IMR-90 (cell line): Measurements from ENCODE around the gene SAMM50. TPM values are rescaled to one million over a fixed set of nuclear protein-coding genes. Genes with fewer than 3 reads are reported as not detected.

Source experiments
- ATAC-seq: fragments of 200-7000 bp; cut with Tn5 transposase; 2 replicates; pipeline ENCODE4 v1.9.1; 2020; ENCODE audit warnings: low read depth, mild to moderate bottlenecking, moderate library complexity
- BruUV-seq: library from RNA; stranded (reverse); fragments of 400-500 nt; replicated peaks from 2 replicates; lab custom pipeline; 2021; lab: Mats Ljungman, UMichigan
- CTCF ChIA-PET: fragments of 300-600 bp; formaldehyde crosslinking; extraction: SDS; loops from one replicate; lab custom pipeline; 2021; ENCODE audit warnings: antibody characterized with exemption; lab: Yijun Ruan, JAX
- POLR2A ChIA-PET: fragments of 300-600 bp; sonication (Branson Sonifier 250); formaldehyde crosslinking; loops from one replicate; lab custom pipeline; 2022; ENCODE audit warnings: antibody characterized with exemption; ENCODE audit not compliant: unreplicated experiment; lab: Charles Lee
- DNase-seq: peaks from one replicate; pipeline ENCODE4 v3.0.0; 2013
- H2AFZ ChIP-seq: replicated peaks from 2 replicates; pipeline ENCODE3; 2013; ENCODE audit warnings: low read length, mild to moderate bottlenecking; ENCODE audit not compliant: poor library complexity
- H2AK5ac ChIP-seq: 2 replicates; pipeline ENCODE4 v1.6.1; 2013; ENCODE audit warnings: low read depth, low read length, inconsistent platforms
- H2AK9ac ChIP-seq: replicated peaks from 2 replicates; pipeline ENCODE3; 2013; ENCODE audit warnings: mild to moderate bottlenecking, low read depth, low read length, moderate library complexity; ENCODE audit not compliant: poor library complexity
- H2BK120ac ChIP-seq: 2 replicates; pipeline ENCODE4 v1.6.1; 2013; ENCODE audit warnings: low read depth, low read length, inconsistent platforms
- H2BK15ac ChIP-seq: 3 replicates; pipeline ENCODE4 v1.6.1; 2013; ENCODE audit warnings: low read depth, low read length, inconsistent platforms
- H2BK20ac ChIP-seq: 2 replicates; pipeline ENCODE4 v1.6.1; 2013; ENCODE audit warnings: low read depth, mild to moderate bottlenecking, inconsistent platforms, low read length, moderate library complexity
- H2BK5ac ChIP-seq: 2 replicates; pipeline ENCODE4 v1.6.1; 2013; ENCODE audit warnings: mild to moderate bottlenecking, low read depth, low read length, inconsistent platforms; ENCODE audit not compliant: poor library complexity, severe bottlenecking
- H3K14ac ChIP-seq: replicated peaks from 2 replicates; pipeline ENCODE4 v1.6.1; 2013; ENCODE audit warnings: low read depth, low read length, inconsistent platforms
- H3K18ac ChIP-seq: 2 replicates; pipeline ENCODE4 v1.6.1; 2013; ENCODE audit warnings: low read depth, low read length, control low read depth
- H3K23ac ChIP-seq: 2 replicates; pipeline ENCODE4 v1.6.1; 2013; ENCODE audit warnings: low read depth, low read length, inconsistent platforms
- H3K27ac ChIP-seq: 2 replicates; pipeline ENCODE4 v1.5.1; 2013; ENCODE audit warnings: mild to moderate bottlenecking, control low read depth, low read length; ENCODE audit not compliant: insufficient read depth
- H3K27me3 ChIP-seq: 2 replicates; pipeline ENCODE4 v1.6.1; 2013; ENCODE audit warnings: low read length; ENCODE audit not compliant: control insufficient read depth, insufficient read depth
- H3K36me3 ChIP-seq: 2 replicates; pipeline ENCODE4 v1.6.1; 2013; ENCODE audit warnings: low read length, mixed read lengths; ENCODE audit not compliant: control insufficient read depth, insufficient read depth
- H3K4ac ChIP-seq: 2 replicates; pipeline ENCODE4 v1.6.1; 2013; ENCODE audit warnings: low read depth, low read length, inconsistent platforms
- H3K4me1 ChIP-seq: 2 replicates; pipeline ENCODE4 v1.6.1; 2013; ENCODE audit warnings: low read length, mixed read lengths; ENCODE audit not compliant: control insufficient read depth, insufficient read depth
- H3K4me2 ChIP-seq: 2 replicates; pipeline ENCODE4 v1.6.1; 2013; ENCODE audit warnings: low read depth, mild to moderate bottlenecking, control low read depth, low read length, moderate library complexity
- H3K4me3 ChIP-seq: 2 replicates; pipeline ENCODE4 v1.5.1; 2013; ENCODE audit warnings: low read depth, mild to moderate bottlenecking, control low read depth, low read length, moderate library complexity; ENCODE audit not compliant: insufficient read depth
- H3K56ac ChIP-seq: 2 replicates; pipeline ENCODE4 v1.6.1; 2013; ENCODE audit warnings: low read length, inconsistent platforms; ENCODE audit not compliant: insufficient read depth; ENCODE audit errors: extremely low read depth
- H3K79me1 ChIP-seq, 2 experiments: 2 replicates each; pipeline ENCODE4 v1.6.1; 2013; ENCODE audit warnings: low read length in 2 of 2, inconsistent platforms in 1 of 2, low read depth in 1 of 2
- H3K9ac ChIP-seq: 2 replicates; pipeline ENCODE4 v1.6.1; 2013; ENCODE audit warnings: low read depth, low read length, control low read depth
- H3K9me1 ChIP-seq: 2 replicates; pipeline ENCODE4 v1.6.1; 2013; ENCODE audit warnings: low read length, inconsistent platforms; ENCODE audit not compliant: insufficient read depth
- H3K9me3 ChIP-seq: 2 replicates; pipeline ENCODE4 v1.6.1; 2013; ENCODE audit warnings: low read length; ENCODE audit not compliant: control insufficient read depth, insufficient read depth
- H4K20me1 ChIP-seq: 2 replicates; pipeline ENCODE4 v1.6.1; 2013; ENCODE audit warnings: low read length, inconsistent platforms; ENCODE audit not compliant: insufficient read depth
- H4K5ac ChIP-seq: 2 replicates; pipeline ENCODE4 v1.6.1; 2013; ENCODE audit warnings: mild to moderate bottlenecking, low read depth, low read length, control low read depth
- H4K8ac ChIP-seq, 2 experiments: 2 replicates each; pipeline ENCODE4 v1.6.1; 2013; ENCODE audit warnings: low read depth in 2 of 2, low read length in 2 of 2, control low read depth in 1 of 2, inconsistent platforms in 1 of 2
- H4K91ac ChIP-seq: 2 replicates; pipeline ENCODE4 v1.6.1; 2013; ENCODE audit warnings: low read depth, low read length, inconsistent platforms; ENCODE audit not compliant: insufficient read depth
- WGBS, 2 experiments: methylation state at CpG; one replicate each; pipeline versions ENCODE4 v1.1.5 to v1.1.7; 2013; ENCODE audit warnings: missing lambda C conversion rate in 2 of 2; ENCODE audit not compliant: insufficient read length in 1 of 2; ENCODE audit errors: extremely low coverage in 2 of 2; 5-methylcytosine and 5-hydroxymethylcytosine counted together
- dilution Hi-C: fragments of 300-500 bp; cut with HindIII; formaldehyde crosslinking; loops from one replicate; pipeline ENCODE4 v1.14.3; 2018; ENCODE audit warnings: low sequenced_read_pairs; ENCODE audit not compliant: unreplicated experiment
- in situ Hi-C: fragments of 300-500 bp; cut with MboI; formaldehyde crosslinking; loops from 3 replicates; pipeline ENCODE4 v1.14.3; 2019; ENCODE audit warnings: low sequenced_read_pairs, inconsistent platforms, mixed read lengths
- intact Hi-C: fragments of 100-400 bp; cut with micrococcal nuclease; formaldehyde crosslinking; loops from 2 replicates; pipeline ENCODE4 v1.10.0; 2022
- polyA plus RNA-seq, 3 experiments: library from polyadenylated mRNA; depleted of rRNA; stranded (reverse); fragments of >200 nt; gene quantifications; 2 replicates each; pipeline ENCODE4 v1.2.3, GENCODE V29; 2012; ENCODE audit warnings: low replicate concordance in 1 of 3
- total RNA-seq: library from RNA; depleted of rRNA; stranded (reverse); fragments of >200 nt; gene quantifications from 2 replicates; pipeline ENCODE4 v1.2.3, GENCODE V29; 2012
- TF ChIP-seq, protein P1 (sequence below): conservative IDR thresholded peaks from 2 replicates; pipeline ENCODE4 v1.5.1; 2012; ENCODE audit warnings: mild to moderate bottlenecking, low read depth, low read length, improper control_type of control experiment
- TF ChIP-seq, protein P2 (sequence below): fragments of 150-350 bp; IDR thresholded peaks from 2 replicates; pipeline ENCODE4 v1.6.1; 2017; ENCODE audit warnings: mild to moderate bottlenecking, antibody characterized with exemption, low read length, low read depth

Gene SAMM50
- total and polyA plus RNA-seq, 2 of the 4 experiments (the other 2 are of a cell fraction): 40.6 to 43.7 TPM

DNA sequence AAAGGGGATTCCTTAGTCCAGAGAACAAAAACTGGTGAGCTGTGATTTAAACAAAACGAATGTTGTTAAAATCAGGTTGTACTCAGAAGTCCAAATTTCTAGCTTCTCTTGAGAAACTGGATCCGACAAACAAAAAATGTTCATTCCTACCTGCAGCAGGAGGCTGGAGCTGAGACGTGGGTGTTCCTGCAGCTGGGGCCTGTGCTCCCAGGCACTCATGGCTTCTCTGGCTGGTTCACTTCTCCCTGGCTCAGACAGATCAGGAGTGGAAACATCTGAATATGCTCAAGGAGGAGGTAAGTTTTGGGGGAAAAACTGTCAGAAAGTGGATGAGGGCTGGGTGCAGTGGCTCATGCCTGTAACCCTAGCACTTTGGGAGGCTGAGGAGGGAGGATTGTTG is 44.1 kb downstream of the SAMM50 start:
- dilution Hi-C loops: no loop called here
- Histone ChIP-seq H4K8ac (no peak overlapping the region), H3K9me1 (no peaks in the 10 kb centered on the region), H2BK20ac (no peak overlapping the region), H2AFZ (no peak overlapping the region), H3K14ac (no peak overlapping the region), H2BK15ac (no peak overlapping the region), H2AK9ac (no peak overlapping the region), H3K18ac (no peak overlapping the region), H2BK5ac (no peak overlapping the region), H2BK120ac (no peak overlapping the region), H2AK5ac (no peak overlapping the region), H3K27ac (no peak overlapping the region), H3K56ac (no peak overlapping the region), H3K4me1 (no peaks in the 10 kb centered on the region), H4K5ac (no peak overlapping the region), H3K23ac (no peak overlapping the region), H4K91ac (no peak overlapping the region), H3K9me3 (no peaks in the 10 kb centered on the region), H3K4ac (no peak overlapping the region), H3K9ac (no peak overlapping the region), H3K4me2 (no peak overlapping the region), H3K27me3 (no peaks in the 10 kb centered on the region), H3K79me1 (peaks cover 0 to 3% of the 10 kb centered on the region in 2 experiments; a peak in 1 of 4 replicates), H3K36me3 (peaks cover 34% of the 10 kb centered on the region; the same call in 1 of the 2 replicates), H3K4me3 (no peak overlapping the region), H4K20me1 (no peaks in the 10 kb centered on the region)
- 100% methylated on average over 1 of the region's 3 CpGs; no CpG with 5 or more reads in 1 of the 2 experiments for WGBS, 2 experiments
- CTCF ChIA-PET: no interaction called here
- TF ChIP-seq, protein P1, sequence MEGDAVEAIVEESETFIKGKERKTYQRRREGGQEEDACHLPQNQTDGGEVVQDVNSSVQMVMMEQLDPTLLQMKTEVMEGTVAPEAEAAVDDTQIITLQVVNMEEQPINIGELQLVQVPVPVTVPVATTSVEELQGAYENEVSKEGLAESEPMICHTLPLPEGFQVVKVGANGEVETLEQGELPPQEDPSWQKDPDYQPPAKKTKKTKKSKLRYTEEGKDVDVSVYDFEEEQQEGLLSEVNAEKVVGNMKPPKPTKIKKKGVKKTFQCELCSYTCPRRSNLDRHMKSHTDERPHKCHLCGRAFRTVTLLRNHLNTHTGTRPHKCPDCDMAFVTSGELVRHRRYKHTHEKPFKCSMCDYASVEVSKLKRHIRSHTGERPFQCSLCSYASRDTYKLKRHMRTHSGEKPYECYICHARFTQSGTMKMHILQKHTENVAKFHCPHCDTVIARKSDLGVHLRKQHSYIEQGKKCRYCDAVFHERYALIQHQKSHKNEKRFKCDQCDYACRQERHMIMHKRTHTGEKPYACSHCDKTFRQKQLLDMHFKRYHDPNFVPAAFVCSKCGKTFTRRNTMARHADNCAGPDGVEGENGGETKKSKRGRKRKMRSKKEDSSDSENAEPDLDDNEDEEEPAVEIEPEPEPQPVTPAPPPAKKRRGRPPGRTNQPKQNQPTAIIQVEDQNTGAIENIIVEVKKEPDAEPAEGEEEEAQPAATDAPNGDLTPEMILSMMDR: no peak
- TF ChIP-seq, protein P2, sequence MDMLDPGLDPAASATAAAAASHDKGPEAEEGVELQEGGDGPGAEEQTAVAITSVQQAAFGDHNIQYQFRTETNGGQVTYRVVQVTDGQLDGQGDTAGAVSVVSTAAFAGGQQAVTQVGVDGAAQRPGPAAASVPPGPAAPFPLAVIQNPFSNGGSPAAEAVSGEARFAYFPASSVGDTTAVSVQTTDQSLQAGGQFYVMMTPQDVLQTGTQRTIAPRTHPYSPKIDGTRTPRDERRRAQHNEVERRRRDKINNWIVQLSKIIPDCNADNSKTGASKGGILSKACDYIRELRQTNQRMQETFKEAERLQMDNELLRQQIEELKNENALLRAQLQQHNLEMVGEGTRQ: no peak
- DNase-seq: no peak
- no peak for ATAC-seq
- POLR2A ChIA-PET: no interaction called here
- in situ Hi-C loops: loop anchor here (5.0 to 10.0 kb wide), 3 partner anchors 78 to 628 kb away; no protein-coding TSS in a partner anchor
- BruUV-seq: no TSS peak
- intact Hi-C loops: no loop called here
